ENCODE measurements around the gene RAET1G. TPM values are rescaled to one million over a fixed set of nuclear protein-coding genes. Genes with fewer than 3 reads are reported as not detected.

Gene RAET1G
- total RNA-seq, 2 donors from 2014 or later = not detected

GRCh38 chr6:149884215-149884614 is 38.7 kb downstream of the RAET1G start:
- peak; percentile 53 for TF ChIP-seq CTCF (conservative IDR thresholded peaks at IDR 0.05)
- no peaks in the 10 kb centered on the region for H3K9me3 Mint-ChIP-seq

GRCh38 chr6:149881860-149882259 is 41.1 kb downstream of the RAET1G start:
- Histone ChIP-seq H3K9ac (ENCODE audit: extremely low read depth, low read length, poor library complexity, severe bottlenecking) (no peak overlapping the region), H3K36me3 (ENCODE audit: control insufficient read depth, insufficient read depth, low read length) (no peaks in the 10 kb centered on the region), H3K4me3 (ENCODE audit: low read length) (no peak overlapping the region), H3K4me1 (ENCODE audit: control insufficient read depth, insufficient read depth, low read length) (peaks cover 2% of the 10 kb centered on the region), H3K9me3 (ENCODE audit: control insufficient read depth, low read length) (no peaks in the 10 kb centered on the region), H3K27ac (ENCODE audit: low read depth, low read length) (no peak overlapping the region), H3K27me3 (ENCODE audit: control insufficient read depth, insufficient read depth, low read length, poor library complexity, severe bottlenecking) (peaks cover 71% of the 10 kb centered on the region)
- Mint-ChIP-seq H3K4me1 (no peaks in the 10 kb centered on the region), H3K4me3 (no peak overlapping the region), H3K36me3 (ENCODE audit: low read depth) (no peaks in the 10 kb centered on the region), H3K27me3 (ENCODE audit: insufficient read depth) (peaks cover 73% of the 10 kb centered on the region), H3K9me3 (no peaks in the 10 kb centered on the region), H3K27ac (no peak overlapping the region)
- no peak for DNase-seq
- whole genome bisulfite sequencing, 2 experiments (ENCODE audit: insufficient coverage in 1 of 2, insufficient read length in 1 of 2) = 78 to 79% methylated on average over 2 of the region's 2 CpGs
- no peak for TF ChIP-seq CTCF (conservative IDR thresholded peaks at IDR 0.05)

More at GRCh38 chr6:149884215-149884614, 38.7 kb downstream of the RAET1G start:
- Mint-ChIP-seq H3K36me3 (ENCODE audit: low read depth) (no peaks in the 10 kb centered on the region), H3K27me3 (ENCODE audit: insufficient read depth) (peaks cover 64% of the 10 kb centered on the region), H3K4me3 (no peak overlapping the region), H3K4me1 (no peaks in the 10 kb centered on the region), H3K27ac (no peak overlapping the region)
- Histone ChIP-seq H3K9ac (ENCODE audit: extremely low read depth, low read length, poor library complexity, severe bottlenecking) (no peak overlapping the region), H3K4me1 (ENCODE audit: control insufficient read depth, insufficient read depth, low read length) (peaks cover 2% of the 10 kb centered on the region), H3K4me3 (ENCODE audit: low read length) (no peak overlapping the region), H3K27ac (ENCODE audit: low read depth, low read length) (no peak overlapping the region), H3K9me3 (ENCODE audit: control insufficient read depth, low read length) (no peaks in the 10 kb centered on the region), H3K27me3 (ENCODE audit: control insufficient read depth, insufficient read depth, low read length, poor library complexity, severe bottlenecking) (peaks cover 49% of the 10 kb centered on the region), H3K36me3 (ENCODE audit: control insufficient read depth, insufficient read depth, low read length) (no peaks in the 10 kb centered on the region)
- WGBS, 2 experiments (ENCODE audit: insufficient coverage in 1 of 2, insufficient read length in 1 of 2) = 45 to 59% methylated on average over 8 to 11 of the region's 11 CpGs
- DNase-seq = peak; percentile 86

GRCh38 chr6:149881066-149881766 is 41.7 kb downstream of the RAET1G start:
- no peak overlapping the region for H3K27ac Mint-ChIP-seq
- WGBS, 2 experiments (ENCODE audit: insufficient coverage in 1 of 2, insufficient read length in 1 of 2) = 87 to 93% methylated on average over 8 to 10 of the region's 10 CpGs

More at GRCh38 chr6:149881066-149881766, 41.7 kb downstream of the RAET1G start:
- no peaks in the 10 kb centered on the region for H3K36me3 ChIP-seq (ENCODE audit: control insufficient read depth, insufficient read depth, low read length)
- DNase-seq = no peak
- no peak overlapping the region for H3K4me3 ChIP-seq (ENCODE audit: low read length)
- H3K9me3 ChIP-seq (ENCODE audit: control insufficient read depth, low read length) = no peaks in the 10 kb centered on the region
- Mint-ChIP-seq H3K4me3 (no peak overlapping the region), H3K27me3 (ENCODE audit: insufficient read depth) (peaks cover 77% of the 10 kb centered on the region), H3K9me3 (no peaks in the 10 kb centered on the region), H3K36me3 (ENCODE audit: low read depth) (no peaks in the 10 kb centered on the region), H3K4me1 (no peaks in the 10 kb centered on the region)
- H3K27ac ChIP-seq (ENCODE audit: low read depth, low read length) = no peak overlapping the region
- no peak overlapping the region for H3K9ac ChIP-seq (ENCODE audit: extremely low read depth, low read length, poor library complexity, severe bottlenecking)
- TF ChIP-seq CTCF (conservative IDR thresholded peaks at IDR 0.05) = no peak
- H3K4me1 ChIP-seq (ENCODE audit: control insufficient read depth, insufficient read depth, low read length) = peaks cover 2% of the 10 kb centered on the region
- H3K27me3 ChIP-seq (ENCODE audit: control insufficient read depth, insufficient read depth, low read length, poor library complexity, severe bottlenecking) = peaks cover 73% of the 10 kb centered on the region
